GM03348 (cell line): ENCODE results near the gene COP1.
A peak's percentile ranks its signal among the peaks of the same experiment; 100 is the strongest.
"Not testable (repeated sequence)": the region's sequence is repeated elsewhere in the genome, so short reads cannot be mapped to it uniquely, and the experiment has no call there.

Experiments used
- DNase-seq: peaks from one replicate; pipeline ENCODE4 v3.0.0; 2012; ENCODE audit warnings: low spot score

COP1 gene

DNA sequence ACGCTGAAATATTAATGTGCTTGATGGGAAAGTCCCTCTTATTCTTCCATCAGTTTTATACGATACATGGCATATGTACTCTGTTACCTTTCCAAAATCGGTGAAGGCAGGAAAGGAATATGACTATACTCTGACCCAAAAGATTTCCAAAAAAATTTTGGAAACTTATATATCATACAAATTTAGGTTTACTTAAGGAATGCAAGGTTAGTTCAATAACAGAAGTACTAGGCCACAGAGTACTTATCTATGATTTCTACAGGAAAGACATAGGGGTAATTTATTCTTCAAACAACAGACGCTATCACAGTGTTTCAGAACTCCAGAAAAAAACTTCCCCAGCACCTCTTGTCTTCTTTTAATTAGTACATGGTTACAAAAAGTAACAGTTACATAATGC lies 84.8 kb downstream of the COP1 start:
- no peak for DNase-seq

DNA sequence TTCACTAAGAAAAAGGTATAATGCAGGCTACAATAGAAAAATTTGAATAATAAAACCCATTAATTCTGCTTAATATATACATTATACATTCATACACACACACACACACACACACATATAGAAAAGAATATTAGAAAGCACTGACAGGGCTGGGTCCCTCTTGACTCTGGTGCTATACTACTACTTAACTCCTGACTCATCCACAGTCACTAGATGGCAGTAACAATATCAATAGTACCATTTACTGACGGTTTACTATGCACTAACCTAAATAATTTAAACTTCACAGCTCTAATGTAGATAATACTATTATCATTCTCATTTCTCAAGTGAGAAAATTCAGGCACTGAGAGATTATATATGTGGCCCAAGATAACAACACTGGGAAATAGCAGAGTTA lies 87.5 kb downstream of the COP1 start:
- peak; percentile 17 for DNase-seq

DNA sequence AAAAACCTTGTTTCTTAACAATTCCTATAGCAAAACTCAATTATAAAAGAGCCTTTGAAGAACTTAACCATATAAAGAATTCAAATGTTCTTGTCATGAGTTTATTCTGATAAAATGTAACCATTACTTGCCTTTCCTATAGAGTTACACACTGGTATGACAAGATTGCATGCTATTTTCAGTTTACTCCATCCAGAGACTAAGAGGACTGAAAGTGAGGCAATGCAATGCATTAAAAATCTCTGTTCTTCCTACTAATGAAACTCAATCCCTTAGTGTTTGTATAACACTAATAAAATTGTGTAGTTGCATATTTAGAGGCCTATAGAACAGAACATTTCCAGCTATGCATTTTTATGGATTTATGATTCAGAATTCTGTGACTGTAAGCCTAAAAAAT lies 88.1 kb downstream of the COP1 start:
- DNase-seq: peak; percentile 7

DNA sequence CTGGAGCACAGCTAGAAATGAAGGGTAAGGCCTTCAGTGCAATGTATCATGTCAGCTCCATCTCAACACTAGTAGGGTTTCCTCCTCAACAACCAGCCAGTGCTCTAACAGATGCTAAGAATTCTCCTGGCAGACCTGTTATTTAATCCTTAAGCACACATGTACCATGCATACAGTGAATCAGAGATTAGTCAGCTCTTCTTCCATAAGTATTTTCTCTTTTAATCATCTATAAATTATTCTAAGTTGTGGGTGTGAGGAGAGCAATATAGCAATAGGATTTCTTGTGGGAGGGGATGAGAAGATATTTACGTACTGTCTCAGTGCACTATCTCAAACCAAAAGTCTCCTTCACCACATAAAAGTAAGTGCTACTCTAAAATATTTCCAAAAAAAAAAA lies 95.3 kb downstream of the COP1 start:
- no peak for DNase-seq

DNA sequence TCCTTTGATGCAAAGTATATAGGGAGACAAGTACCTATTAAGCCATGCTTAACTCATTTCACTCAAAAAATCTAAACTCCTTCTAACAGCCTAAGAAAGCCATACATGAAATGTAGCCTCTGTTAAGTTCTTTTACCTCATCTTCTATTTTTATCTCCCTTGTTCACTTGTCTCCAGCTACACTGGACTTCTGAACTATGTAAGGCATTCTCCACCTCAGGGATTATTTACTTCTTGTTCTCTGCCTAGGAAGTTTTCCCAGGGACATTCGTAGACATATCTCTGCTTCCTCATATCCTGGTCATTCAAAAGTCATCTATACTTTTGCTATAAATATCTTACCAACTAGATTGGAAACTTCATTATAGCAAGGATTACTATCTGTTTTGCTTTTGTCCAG lies 96.9 kb downstream of the COP1 start:
- DNase-seq: peak; percentile 3

DNA sequence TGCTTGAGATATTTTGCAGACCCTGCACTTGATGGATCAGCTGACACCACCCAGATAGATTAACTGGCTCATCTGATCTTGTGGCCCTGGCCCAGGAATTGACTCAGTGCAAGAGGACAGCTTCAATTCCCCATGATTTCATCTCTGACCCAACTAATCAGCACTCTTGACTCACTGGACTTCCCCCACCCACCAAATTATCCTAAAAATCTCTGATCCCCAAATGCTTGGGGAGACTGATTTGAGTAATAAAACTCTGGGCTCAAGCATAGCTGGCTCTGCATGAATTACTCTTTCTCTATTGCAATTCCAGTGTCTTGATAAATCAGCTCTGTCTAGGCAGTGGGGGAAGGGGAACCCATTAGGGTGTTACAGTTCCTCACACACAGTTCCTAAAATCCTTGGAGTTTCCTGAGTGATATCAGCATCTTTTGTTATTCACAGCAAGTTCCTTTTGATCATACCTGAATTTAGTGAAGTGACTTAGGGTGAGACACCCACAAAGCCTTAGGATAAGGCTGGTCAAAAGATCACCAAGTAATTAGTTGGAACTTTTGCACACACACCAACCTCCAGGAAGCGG lies 104.2 kb downstream of the COP1 start:
- no peak for DNase-seq

DNA sequence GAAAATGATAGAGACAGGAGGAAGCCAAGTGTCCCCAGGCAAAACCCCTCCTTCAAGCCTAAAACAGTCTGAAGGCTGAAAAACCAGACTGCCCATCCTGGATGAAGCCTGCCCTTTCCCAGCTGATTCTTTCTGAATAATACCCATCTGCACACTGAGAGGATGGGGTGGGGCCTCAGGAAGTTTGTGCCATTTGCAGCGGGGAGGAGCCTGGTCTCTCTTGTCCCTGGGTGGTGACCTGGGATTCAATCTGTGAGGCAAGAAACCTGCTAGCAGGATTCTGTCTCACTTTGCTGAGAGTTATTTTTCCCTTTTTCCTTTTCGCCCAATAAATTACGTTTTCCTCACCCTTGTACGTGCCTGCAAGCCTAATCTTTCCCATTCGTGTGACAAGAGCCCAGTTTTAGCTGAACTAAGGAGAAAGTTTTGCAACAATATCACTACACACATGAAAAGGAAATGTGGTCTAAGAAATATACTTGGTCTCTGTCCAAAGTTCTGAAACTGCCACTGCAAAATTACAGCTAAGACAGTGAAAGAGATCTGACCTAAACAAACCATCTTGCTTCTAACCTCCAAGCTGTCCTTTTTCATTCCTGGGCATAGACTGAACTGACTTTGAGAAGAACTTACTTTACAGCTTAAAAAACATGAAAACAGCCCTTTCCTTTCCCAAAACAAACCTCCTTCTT lies 105.0 kb downstream of the COP1 start:
- DNase-seq: peak; percentile 17

DNA sequence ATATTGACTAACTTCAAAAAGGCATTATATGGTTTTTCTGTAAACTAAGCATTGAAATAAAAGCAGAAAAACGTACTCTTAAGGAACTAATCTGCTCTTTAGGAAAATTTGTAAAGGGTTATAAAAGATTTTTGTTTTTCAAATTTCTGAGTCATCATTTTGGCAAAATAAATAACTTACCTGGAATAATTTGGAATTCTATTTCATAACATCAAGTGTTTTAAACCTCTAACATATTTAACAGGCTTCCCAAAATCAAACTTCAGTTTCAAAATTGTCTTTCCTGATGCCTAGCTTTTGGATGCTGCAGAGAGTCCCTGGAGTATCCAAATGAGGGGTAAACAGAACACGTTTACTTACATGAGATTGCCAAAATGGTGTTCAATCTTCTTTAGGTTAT lies 108.5 kb downstream of the COP1 start:
- DNase-seq: no peak

DNA sequence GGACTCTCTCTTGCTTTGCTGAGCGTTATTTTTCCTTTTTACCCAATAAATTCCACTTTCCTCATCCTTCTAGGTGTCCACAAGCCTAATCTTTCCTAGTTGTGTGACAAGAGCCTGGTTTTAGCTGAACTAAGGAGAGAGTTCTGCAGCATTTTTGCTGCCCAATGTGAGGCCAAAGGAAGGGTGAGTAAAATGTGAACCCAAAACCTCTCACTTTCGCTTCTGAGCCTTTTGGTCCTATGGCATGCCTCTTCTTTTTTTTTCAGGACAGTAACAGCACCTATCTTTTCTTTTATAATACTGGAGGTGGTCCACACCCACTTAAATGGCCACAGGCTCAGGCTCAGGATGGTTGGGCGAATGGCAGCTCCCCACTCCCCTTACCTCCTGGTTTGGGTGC lies 111.1 kb downstream of the COP1 start:
- no peak for DNase-seq

DNA sequence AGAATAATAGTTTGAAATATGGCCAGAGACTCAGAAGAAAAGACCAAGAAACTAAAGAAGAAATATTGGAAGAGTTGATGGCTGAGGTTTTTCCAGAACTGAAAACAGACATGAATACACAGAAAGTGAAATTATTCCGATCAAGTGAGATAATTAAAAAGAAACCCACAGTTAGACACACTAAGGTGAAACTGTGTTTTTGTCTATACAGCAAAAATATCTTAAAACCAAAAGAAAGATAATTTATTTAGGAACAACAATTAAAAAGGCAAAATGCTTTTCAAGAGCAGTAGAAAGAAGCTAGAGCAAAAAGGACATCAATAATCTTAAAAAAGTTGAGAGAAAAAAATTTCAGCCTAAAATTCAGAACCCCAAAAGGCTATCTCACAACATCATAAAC lies 116.3 kb downstream of the COP1 start:
- DNase-seq: no peak

DNA sequence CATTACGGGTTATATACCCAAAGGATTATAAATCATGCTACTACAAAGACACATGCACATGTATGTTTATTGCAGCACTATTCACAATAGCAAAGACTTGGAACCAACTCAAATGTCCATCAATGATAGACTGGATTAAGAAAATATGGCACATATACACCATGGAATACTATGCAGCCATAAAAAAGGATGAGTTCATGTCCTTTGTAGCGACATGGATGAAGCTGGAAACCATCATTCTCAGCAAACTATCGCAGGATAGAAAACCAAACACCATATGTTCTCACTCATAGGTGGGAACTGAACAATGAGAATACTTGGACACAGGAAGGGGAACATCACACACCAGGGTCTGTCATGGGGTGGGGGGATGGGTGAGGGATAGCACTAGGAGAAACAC lies 119.3 kb downstream of the COP1 start:
- DNase-seq: not testable (repeated sequence)

DNA sequence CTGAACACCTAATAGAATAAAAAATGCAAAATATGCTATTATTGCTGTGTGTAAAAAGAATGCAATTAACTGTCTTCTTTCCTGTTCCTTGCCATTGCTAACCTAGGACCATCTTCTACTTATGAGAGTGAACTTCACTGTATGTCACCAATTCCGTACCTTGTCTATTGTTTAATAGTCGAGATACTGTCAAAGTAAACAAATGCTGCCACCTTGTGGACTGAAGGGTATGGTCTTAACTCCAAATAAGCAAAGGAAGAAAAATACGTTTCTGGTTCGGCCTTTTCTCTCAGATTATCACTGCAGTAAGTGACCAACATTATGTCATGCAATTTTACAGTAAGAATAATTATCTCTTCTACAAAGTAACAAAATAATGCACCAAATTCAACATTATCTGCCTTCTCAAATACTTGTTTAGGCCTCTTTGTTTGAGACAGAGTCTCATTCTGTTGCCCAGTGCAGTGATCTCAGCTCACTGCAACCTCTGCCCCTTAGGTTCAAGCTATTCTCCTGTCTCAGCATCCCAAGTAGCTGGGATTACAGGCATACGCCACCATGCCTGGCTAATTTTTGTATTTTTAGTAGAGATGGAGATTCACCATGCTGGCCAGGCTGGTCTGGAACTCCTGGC lies 133.4 kb downstream of the COP1 start:
- DNase-seq: peak; percentile 69

DNA sequence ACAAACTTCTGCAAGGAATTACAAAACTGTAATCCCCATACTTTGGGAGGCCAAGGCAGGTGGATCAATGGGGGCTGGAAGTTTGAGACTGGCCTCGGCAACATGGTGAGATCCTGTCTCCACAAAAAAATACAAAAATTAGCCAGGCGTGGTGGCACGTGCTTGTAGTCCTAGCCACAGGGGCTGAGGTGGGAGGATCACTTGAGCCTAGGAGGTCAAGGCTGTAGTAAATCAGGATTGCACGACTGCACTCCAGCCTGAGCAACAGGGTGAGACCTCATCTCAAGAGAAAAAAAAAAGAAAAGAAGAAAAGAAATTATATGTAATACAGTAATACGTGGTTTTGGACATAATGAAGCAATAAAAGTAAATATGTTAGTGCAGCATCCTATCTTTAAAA lies 138.2 kb downstream of the COP1 start:
- no peak for DNase-seq

DNA sequence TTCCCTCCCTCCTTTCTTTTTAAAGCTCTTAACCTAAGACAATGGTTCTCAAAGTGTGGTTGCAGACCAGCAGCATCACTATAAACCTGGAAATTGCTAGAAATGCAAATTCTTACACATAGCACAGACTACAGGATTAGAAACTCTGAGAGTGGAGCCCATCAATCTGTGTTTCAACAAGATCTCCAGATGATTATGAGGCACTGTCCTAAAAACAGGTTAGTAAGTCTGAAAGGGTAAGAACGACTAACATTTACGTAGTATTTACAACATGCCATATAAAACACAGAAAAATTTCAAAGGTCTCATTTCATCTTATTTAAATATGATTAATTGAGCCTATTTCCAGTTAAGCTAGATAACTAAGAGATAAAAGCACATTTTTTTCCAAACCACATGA lies 138.8 kb downstream of the COP1 start:
- no peak for DNase-seq

DNA sequence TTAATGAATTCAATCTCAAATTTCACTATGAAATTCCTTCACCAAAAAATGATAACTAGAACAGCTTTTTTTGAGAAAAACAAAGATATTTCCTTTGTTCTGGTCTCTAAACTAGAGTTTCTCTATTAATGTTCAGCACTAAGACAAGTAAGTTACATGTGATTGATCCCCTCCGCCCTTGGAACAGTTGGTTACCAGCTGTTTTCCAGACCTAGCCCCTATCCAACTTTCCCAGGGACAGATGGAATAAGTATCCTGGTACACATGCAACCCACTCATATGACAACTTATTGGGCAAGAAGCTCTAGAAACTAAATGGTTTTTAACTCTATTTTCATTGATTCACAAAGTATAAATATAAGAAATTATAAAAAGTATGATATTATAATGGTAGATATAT lies 140.4 kb downstream of the COP1 start:
- DNase-seq: no peak

DNA sequence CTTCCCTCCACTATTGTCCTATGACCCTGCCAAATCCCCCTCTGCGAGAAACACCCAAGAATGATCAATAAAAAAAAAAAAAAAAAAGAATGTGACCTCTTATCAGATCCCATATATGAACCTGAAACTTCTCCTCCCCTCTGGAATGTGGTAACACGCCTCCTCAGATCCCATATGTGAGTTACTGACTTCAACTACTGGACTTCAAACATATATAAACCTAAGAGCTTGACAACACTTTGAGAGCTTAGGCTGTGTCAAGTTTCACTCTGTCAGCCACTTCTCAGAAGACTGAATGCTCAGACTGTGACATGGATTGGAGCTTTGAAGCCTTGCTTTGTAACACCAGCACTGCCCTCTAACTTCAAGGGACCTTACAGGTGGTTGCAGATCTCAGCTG lies 148.4 kb downstream of the COP1 start:
- no peak for DNase-seq

DNA sequence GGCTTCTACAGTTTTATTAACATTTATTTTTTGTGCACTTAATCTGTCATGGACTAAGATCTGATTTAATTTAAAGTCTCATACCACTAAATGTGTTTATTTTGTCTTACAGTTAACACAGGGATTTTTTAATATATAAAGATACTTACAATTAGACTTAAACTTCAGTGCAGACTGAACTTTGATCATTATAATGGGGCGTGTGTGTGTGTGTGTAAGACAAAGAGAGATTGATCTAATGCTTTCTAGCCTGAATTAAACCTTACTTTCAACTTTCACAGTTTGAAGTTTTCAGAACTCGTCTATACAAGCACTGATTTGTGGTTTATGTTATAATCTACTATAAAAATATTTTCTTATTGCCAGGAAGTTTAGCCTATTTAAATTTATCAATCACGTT lies 150.8 kb downstream of the COP1 start:
- DNase-seq: no peak

DNA sequence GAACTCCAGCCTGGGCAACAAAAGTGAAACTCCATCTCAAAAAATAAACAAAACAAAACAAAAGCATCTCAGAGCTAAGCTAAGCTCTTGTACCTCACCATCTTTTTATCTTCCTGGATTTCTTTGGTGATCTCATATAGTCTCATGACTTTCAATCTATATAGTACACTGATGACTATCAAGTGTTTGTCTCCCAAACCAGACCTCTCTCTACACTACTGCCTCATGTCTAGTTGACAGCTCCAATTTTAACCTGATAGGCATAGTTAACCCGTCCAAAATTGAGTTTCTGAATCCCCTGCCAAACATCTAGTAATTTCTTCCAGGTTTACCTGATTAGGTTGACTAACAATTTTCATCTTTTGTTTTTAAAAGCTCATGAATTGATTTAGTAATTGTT lies 151.7 kb downstream of the COP1 start:
- DNase-seq: no peak

DNA sequence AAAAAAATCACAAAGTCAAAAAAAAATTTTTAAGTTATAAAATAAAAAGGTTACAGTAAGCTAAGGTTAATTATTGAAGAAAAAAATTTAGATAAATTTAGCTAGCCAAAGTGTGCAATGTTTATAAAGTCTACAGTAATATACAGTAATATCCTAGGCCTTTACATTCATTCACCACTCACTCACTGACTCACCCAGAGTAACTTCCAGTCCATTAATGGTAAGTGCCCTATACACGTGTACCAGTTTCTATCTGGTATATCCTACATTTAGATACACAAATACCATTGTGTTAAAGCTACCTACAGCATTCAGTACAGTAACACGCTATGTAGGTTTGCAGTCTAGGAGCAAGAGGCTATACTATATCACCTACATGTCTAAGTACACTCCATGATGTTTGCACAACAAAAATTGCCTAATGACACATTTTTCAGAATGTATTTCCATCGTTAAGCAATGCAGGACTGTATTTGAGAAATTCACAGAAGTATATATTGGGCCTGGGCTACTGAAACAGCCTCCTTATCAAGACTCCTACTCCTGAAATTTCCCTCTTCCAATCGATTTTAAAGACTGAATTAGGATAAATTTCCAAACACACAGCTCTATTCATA lies 155.1 kb downstream of the COP1 start:
- no peak for DNase-seq

DNA sequence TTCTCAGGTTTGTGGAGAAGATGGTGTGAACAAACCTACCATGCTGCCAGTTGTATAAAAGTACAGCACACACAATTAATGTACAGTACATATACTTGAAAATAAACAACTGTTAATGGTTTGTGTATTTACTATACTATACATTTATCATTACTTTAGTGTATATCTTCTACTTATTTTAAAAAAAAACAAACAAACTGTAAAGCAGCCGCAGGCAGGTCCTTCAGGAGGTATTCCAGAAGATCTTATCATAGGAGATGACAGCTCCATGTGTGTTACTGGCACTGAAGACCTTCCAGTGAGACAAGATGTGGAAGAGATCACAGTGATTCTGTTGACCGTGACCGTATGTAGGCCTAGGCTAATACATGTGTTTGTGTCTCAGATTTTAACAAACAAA lies 155.7 kb downstream of the COP1 start:
- DNase-seq: no peak

DNA sequence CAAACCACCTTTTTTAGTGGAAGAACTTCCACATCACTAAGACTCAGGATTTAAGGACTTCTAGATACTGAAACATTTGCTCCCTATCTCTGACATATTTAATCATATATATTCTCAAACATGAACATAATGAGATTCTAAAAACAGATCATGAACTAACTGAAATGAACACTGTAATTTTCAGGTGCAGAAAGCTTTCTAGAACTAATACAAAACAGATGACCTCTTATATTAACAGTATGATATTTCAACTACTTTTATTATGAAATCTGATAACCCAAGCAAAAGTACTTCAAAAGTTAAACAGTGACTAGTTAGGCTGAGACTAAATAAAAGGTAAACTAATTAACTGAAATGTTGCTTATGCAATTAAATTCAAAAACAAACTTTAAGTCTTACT lies 157.5 kb downstream of the COP1 start:
- no peak for DNase-seq

DNA sequence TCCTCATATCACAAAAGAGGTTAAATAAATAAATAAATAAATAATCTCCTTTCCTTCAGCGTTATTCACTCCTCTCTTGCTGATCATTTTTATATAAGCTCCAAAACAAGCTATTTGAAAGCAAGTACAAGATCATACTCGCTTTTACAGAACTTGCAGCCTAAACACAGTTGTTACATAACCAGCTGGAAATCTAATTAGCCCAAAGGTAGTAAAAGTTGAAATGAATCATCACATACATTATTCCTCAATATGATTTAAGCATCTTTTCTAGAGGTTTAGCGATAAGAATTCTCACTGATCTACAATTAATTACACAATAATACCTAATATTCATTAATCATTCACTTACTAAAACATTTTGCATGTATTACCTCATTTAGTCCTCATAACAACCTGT lies 160.2 kb downstream of the COP1 start:
- no peak for DNase-seq

DNA sequence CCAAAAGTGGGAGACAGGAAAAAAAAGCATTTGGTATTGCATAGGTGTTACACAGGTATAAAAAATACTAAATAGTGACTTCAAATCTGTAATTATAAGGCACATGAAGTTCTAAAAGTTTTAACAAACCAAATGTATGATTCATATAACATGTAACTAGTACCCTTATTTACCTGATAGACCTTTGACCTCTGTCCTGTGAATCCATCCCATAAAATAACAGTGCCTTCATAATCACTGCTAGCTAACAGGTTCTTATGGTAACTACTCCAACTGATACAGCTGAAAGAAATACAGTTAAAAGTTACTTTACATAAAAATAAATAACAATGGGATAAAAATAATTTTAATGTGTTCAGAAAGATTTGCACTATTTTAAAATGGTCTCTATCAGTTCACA lies 163.5 kb downstream of the COP1 start:
- DNase-seq: no peak
